ENCODE measurements around the gene GAB2.

The GAB2 gene

GRCh38 chr11:78453140-78453935, 35.7 kb upstream of the GAB2 start:
- no peak overlapping the region for H3K27ac ChIP-seq (replicated peaks; ENCODE audit: low read length)
- H2BK15ac ChIP-seq (ENCODE audit: low read length): no peak overlapping the region
- H3K36me3 ChIP-seq (replicated peaks in 1 of 2; ENCODE audit: control insufficient read depth in 2 of 2, insufficient read depth in 2 of 2, low read length in 2 of 2): peaks cover 2 to 39% of the 10 kb centered on the region in 2 donors
- H3K14ac ChIP-seq (ENCODE audit: low read length): no peak overlapping the region
- no peak overlapping the region for H2BK12ac ChIP-seq (ENCODE audit: low read length)
- no peaks in the 10 kb centered on the region for H3K4me1 ChIP-seq (ENCODE audit: control insufficient read depth in 2 of 2, insufficient read depth in 1 of 2, low read depth in 1 of 2, low read length in 2 of 2)
- no peaks in the 10 kb centered on the region for H3K27me3 ChIP-seq (ENCODE audit: control insufficient read depth in 3 of 3, insufficient read depth in 3 of 3, low read depth in 1 of 3, low read length in 3 of 3)
- H3K9me3 ChIP-seq (replicated peaks in 1 of 2; ENCODE audit: control insufficient read depth in 2 of 2, insufficient read depth in 1 of 2, low read depth in 1 of 2, low read length in 2 of 2): no peaks in the 10 kb centered on the region
- H2AFZ ChIP-seq (ENCODE audit: low read length): no peak overlapping the region
- no peaks in the 10 kb centered on the region for H3K79me1 ChIP-seq (ENCODE audit: low read depth, low read length)
- no peak overlapping the region for H2AK5ac ChIP-seq (ENCODE audit: low read depth, low read length)
- H4K91ac ChIP-seq (ENCODE audit: low read depth, low read length, poor library complexity): no peak overlapping the region
- H3K18ac ChIP-seq (ENCODE audit: low read length): no peak overlapping the region
- H3K4me3 ChIP-seq (ENCODE audit: low read length in 2 of 2): no peak overlapping the region
- no CpG with 5 or more reads among the region's 2 CpGs for WGBS, 2 donors (ENCODE audit: extremely low coverage in 2 of 2, insufficient read length in 2 of 2, insufficient replicate concordance in 1 of 2)
- no peak overlapping the region for H2BK5ac ChIP-seq (ENCODE audit: low read length)
- H3K9ac ChIP-seq (ENCODE audit: low read depth, low read length, poor library complexity): no peak overlapping the region
- H3K4me2 ChIP-seq (ENCODE audit: insufficient read depth, low read length, poor library complexity, severe bottlenecking): no peak overlapping the region
- H4K8ac ChIP-seq (ENCODE audit: low read depth, low read length): no peak overlapping the region
- no peak overlapping the region for H2BK120ac ChIP-seq (ENCODE audit: low read depth, low read length)
- DNase-seq (ENCODE audit: low spot score): no peak
- no peak overlapping the region for H3K23ac ChIP-seq (ENCODE audit: low read depth, low read length, poor library complexity)
- H3K4ac ChIP-seq (ENCODE audit: low read length): no peak overlapping the region

DNA sequence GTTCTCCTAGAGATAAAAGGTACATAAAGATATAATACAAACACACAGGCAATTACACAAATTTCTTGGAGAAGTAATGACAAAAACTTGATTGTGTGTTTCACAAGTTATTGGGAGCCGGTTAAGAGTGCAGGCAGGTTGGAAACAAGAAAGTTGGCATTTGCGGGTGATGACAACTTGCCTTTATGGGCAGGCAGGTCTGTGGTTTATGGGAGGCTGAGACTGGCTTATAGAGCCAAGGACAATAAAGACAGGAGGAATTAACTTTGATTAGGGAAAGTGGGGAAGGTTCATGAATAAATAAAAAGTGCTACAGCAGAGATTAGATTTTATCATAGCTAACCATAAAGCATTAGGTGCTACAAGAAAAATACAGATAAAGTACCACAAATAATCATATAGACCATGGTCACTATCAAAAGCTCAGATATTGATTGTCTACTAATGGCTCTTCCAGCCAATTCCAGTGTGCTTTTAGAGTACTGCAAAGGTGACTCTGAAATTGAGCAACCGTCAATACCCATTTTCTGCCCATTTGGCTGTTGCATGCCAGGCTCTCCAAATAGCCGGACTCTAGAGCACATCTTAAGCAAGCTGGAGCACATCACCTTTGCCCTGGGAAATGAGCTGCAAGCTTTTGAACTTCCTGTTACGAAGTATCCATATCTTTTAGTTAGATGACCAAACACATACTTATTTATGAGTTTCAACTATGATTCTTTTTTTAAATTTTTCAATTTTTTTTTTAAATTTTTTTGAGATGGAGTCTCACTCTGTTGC, 33.9 kb upstream of the GAB2 start:
- H3K9me3 ChIP-seq (replicated peaks in 1 of 2; ENCODE audit: control insufficient read depth in 2 of 2, insufficient read depth in 1 of 2, low read depth in 1 of 2, low read length in 2 of 2): no peaks in the 10 kb centered on the region
- no peak overlapping the region for H2BK120ac ChIP-seq (ENCODE audit: low read depth, low read length)
- DNase-seq (ENCODE audit: low spot score): no peak
- no peak overlapping the region for H3K9ac ChIP-seq (ENCODE audit: low read depth, low read length, poor library complexity)
- no peak overlapping the region for H3K23ac ChIP-seq (ENCODE audit: low read depth, low read length, poor library complexity)
- no peak overlapping the region for H3K14ac ChIP-seq (ENCODE audit: low read length)
- H2BK15ac ChIP-seq (ENCODE audit: low read length): no peak overlapping the region
- no peak overlapping the region for H3K4me2 ChIP-seq (ENCODE audit: insufficient read depth, low read length, poor library complexity, severe bottlenecking)
- no peak overlapping the region for H4K8ac ChIP-seq (ENCODE audit: low read depth, low read length)
- H3K4me1 ChIP-seq (ENCODE audit: control insufficient read depth in 2 of 2, insufficient read depth in 1 of 2, low read depth in 1 of 2, low read length in 2 of 2): no peaks in the 10 kb centered on the region
- no peak overlapping the region for H2AFZ ChIP-seq (ENCODE audit: low read length)
- H3K18ac ChIP-seq (ENCODE audit: low read length): no peak overlapping the region
- no peak overlapping the region for H3K27ac ChIP-seq (replicated peaks; ENCODE audit: low read length)
- H3K4ac ChIP-seq (ENCODE audit: low read length): no peak overlapping the region
- H3K27me3 ChIP-seq (ENCODE audit: control insufficient read depth in 3 of 3, insufficient read depth in 3 of 3, low read depth in 1 of 3, low read length in 3 of 3): no peaks in the 10 kb centered on the region
- H3K4me3 ChIP-seq (ENCODE audit: low read length in 2 of 2): no peak overlapping the region
- H4K91ac ChIP-seq (ENCODE audit: low read depth, low read length, poor library complexity): no peak overlapping the region
- no peak overlapping the region for H2BK12ac ChIP-seq (ENCODE audit: low read length)
- peaks cover 2 to 26% of the 10 kb centered on the region in 2 donors for H3K36me3 ChIP-seq (replicated peaks in 1 of 2; ENCODE audit: control insufficient read depth in 2 of 2, insufficient read depth in 2 of 2, low read length in 2 of 2)
- no CpG with 5 or more reads among the region's 5 CpGs for WGBS, 2 donors (ENCODE audit: extremely low coverage in 2 of 2, insufficient read length in 2 of 2, insufficient replicate concordance in 1 of 2)
- no peak overlapping the region for H2BK5ac ChIP-seq (ENCODE audit: low read length)
- H2AK5ac ChIP-seq (ENCODE audit: low read depth, low read length): no peak overlapping the region
- H3K79me1 ChIP-seq (ENCODE audit: low read depth, low read length): no peaks in the 10 kb centered on the region

DNA sequence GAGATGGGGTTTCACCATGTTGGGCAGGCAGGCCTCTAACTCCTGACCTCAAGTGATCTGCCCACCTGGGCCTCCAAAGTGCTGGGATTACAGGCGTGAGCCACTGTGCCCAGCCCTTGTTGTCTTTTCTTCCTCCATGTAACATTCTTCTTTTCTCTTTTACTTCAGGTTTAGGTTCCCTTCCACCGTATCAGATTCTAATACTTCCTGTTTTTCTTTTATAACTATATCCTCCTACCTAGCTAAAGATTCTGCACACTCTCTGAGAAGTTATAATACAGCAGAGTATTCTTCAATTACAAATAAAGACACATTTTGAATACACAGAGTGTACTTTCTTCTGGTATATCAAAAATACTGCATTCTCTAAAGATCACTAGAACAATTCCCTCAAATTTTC, 33.2 kb upstream of the GAB2 start:
- WGBS, 2 donors (ENCODE audit: extremely low coverage in 2 of 2, insufficient read length in 2 of 2, insufficient replicate concordance in 1 of 2): no CpG with 5 or more reads among the region's 2 CpGs
- Histone ChIP-seq H3K4me3 (ENCODE audit: low read length in 2 of 2) (no peak overlapping the region), H3K9ac (ENCODE audit: low read depth, low read length, poor library complexity) (no peak overlapping the region), H3K23ac (ENCODE audit: low read depth, low read length, poor library complexity) (no peak overlapping the region), H3K18ac (ENCODE audit: low read length) (no peak overlapping the region), H3K4me1 (ENCODE audit: control insufficient read depth in 2 of 2, insufficient read depth in 1 of 2, low read depth in 1 of 2, low read length in 2 of 2) (no peaks in the 10 kb centered on the region), H3K27me3 (ENCODE audit: control insufficient read depth in 3 of 3, insufficient read depth in 3 of 3, low read depth in 1 of 3, low read length in 3 of 3) (no peaks in the 10 kb centered on the region), H4K8ac (ENCODE audit: low read depth, low read length) (no peak overlapping the region), H3K79me1 (ENCODE audit: low read depth, low read length) (no peaks in the 10 kb centered on the region), H2BK12ac (ENCODE audit: low read length) (no peak overlapping the region), H2AFZ (ENCODE audit: low read length) (no peak overlapping the region), H2BK120ac (ENCODE audit: low read depth, low read length) (no peak overlapping the region), H2BK15ac (ENCODE audit: low read length) (no peak overlapping the region), H3K27ac (replicated peaks; ENCODE audit: low read length) (no peak overlapping the region), H3K14ac (ENCODE audit: low read length) (no peak overlapping the region), H2AK5ac (ENCODE audit: low read depth, low read length) (no peak overlapping the region), H4K91ac (ENCODE audit: low read depth, low read length, poor library complexity) (no peak overlapping the region), H2BK5ac (ENCODE audit: low read length) (no peak overlapping the region), H3K9me3 (replicated peaks in 1 of 2; ENCODE audit: control insufficient read depth in 2 of 2, insufficient read depth in 1 of 2, low read depth in 1 of 2, low read length in 2 of 2) (no peaks in the 10 kb centered on the region), H3K4ac (ENCODE audit: low read length) (no peak overlapping the region), H3K4me2 (ENCODE audit: insufficient read depth, low read length, poor library complexity, severe bottlenecking) (no peak overlapping the region), H3K36me3 (replicated peaks in 1 of 2; ENCODE audit: control insufficient read depth in 2 of 2, insufficient read depth in 2 of 2, low read length in 2 of 2) (peaks cover 2 to 19% of the 10 kb centered on the region in 2 donors)
- no peak for DNase-seq (ENCODE audit: low spot score)

DNA sequence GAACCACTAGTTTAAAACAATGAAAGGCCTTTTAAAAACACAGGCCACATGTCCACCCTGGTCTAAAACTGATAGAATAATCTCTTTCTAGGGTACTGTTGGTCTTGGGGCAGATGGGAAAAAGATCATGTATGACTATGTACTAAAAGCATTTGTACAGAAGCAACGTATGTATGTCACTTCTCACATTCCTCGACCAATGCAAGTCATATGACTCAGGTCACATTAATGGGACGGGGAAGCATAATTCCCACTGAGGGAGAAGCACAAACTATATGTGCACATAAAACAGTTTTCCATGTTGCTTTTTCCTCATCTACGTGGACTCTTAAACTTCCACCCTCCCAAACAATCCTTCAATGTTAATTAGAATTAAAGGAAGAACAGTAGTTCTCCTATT, 32.2 kb upstream of the GAB2 start:
- H3K27me3 ChIP-seq (ENCODE audit: control insufficient read depth in 3 of 3, insufficient read depth in 3 of 3, low read depth in 1 of 3, low read length in 3 of 3): no peaks in the 10 kb centered on the region
- H2BK120ac ChIP-seq (ENCODE audit: low read depth, low read length): no peak overlapping the region
- no peak overlapping the region for H3K27ac ChIP-seq (replicated peaks; ENCODE audit: low read length)
- H3K18ac ChIP-seq (ENCODE audit: low read length): no peak overlapping the region
- no peaks in the 10 kb centered on the region for H3K4me1 ChIP-seq (ENCODE audit: control insufficient read depth in 2 of 2, insufficient read depth in 1 of 2, low read depth in 1 of 2, low read length in 2 of 2)
- no peak overlapping the region for H2BK5ac ChIP-seq (ENCODE audit: low read length)
- DNase-seq (ENCODE audit: low spot score): no peak
- no peak overlapping the region for H3K4me3 ChIP-seq (ENCODE audit: low read length in 2 of 2)
- H4K91ac ChIP-seq (ENCODE audit: low read depth, low read length, poor library complexity): no peak overlapping the region
- no peak overlapping the region for H2AK5ac ChIP-seq (ENCODE audit: low read depth, low read length)
- H3K4ac ChIP-seq (ENCODE audit: low read length): no peak overlapping the region
- no peak overlapping the region for H3K9ac ChIP-seq (ENCODE audit: low read depth, low read length, poor library complexity)
- no peak overlapping the region for H4K8ac ChIP-seq (ENCODE audit: low read depth, low read length)
- H3K14ac ChIP-seq (ENCODE audit: low read length): no peak overlapping the region
- no peaks in the 10 kb centered on the region for H3K9me3 ChIP-seq (replicated peaks in 1 of 2; ENCODE audit: control insufficient read depth in 2 of 2, insufficient read depth in 1 of 2, low read depth in 1 of 2, low read length in 2 of 2)
- H3K36me3 ChIP-seq (replicated peaks in 1 of 2; ENCODE audit: control insufficient read depth in 2 of 2, insufficient read depth in 2 of 2, low read length in 2 of 2): peaks cover 2 to 14% of the 10 kb centered on the region in 2 donors
- no peak overlapping the region for H3K23ac ChIP-seq (ENCODE audit: low read depth, low read length, poor library complexity)
- no peak overlapping the region for H2BK15ac ChIP-seq (ENCODE audit: low read length)
- no peak overlapping the region for H3K4me2 ChIP-seq (ENCODE audit: insufficient read depth, low read length, poor library complexity, severe bottlenecking)
- H3K79me1 ChIP-seq (ENCODE audit: low read depth, low read length): no peaks in the 10 kb centered on the region
- no CpG with 5 or more reads among the region's 4 CpGs for WGBS, 2 donors (ENCODE audit: extremely low coverage in 2 of 2, insufficient read length in 2 of 2, insufficient replicate concordance in 1 of 2)
- no peak overlapping the region for H2AFZ ChIP-seq (ENCODE audit: low read length)
- H2BK12ac ChIP-seq (ENCODE audit: low read length): no peak overlapping the region

Data from neuronal stem cell (in vitro differentiated cells).